Lung microvascular endothelial cell (primary cell): ENCODE results near the gene INSIG1. TPM values are rescaled to one million over a fixed set of nuclear protein-coding genes. Genes with fewer than 3 reads are reported as not detected.
A peak's percentile ranks its signal among the peaks of the same experiment; 100 is the strongest.

Source experiments
- DNase-seq, 2 donors: peaks; one replicate each; pipeline versions ENCODE4 v3.0.0 to v3.0.0-alpha.2; 2010; ENCODE audit warnings: low read depth in 2 of 2
- total RNA-seq: library from RNA; depleted of rRNA; stranded (reverse); fragments of >200 nt; gene quantifications from 2 replicates; pipeline ENCODE4 v1.2.1, GENCODE V29; 2014

The INSIG1 gene
- total RNA-seq, 1 donor from 2014 or later = 66.5 TPM

DNA sequence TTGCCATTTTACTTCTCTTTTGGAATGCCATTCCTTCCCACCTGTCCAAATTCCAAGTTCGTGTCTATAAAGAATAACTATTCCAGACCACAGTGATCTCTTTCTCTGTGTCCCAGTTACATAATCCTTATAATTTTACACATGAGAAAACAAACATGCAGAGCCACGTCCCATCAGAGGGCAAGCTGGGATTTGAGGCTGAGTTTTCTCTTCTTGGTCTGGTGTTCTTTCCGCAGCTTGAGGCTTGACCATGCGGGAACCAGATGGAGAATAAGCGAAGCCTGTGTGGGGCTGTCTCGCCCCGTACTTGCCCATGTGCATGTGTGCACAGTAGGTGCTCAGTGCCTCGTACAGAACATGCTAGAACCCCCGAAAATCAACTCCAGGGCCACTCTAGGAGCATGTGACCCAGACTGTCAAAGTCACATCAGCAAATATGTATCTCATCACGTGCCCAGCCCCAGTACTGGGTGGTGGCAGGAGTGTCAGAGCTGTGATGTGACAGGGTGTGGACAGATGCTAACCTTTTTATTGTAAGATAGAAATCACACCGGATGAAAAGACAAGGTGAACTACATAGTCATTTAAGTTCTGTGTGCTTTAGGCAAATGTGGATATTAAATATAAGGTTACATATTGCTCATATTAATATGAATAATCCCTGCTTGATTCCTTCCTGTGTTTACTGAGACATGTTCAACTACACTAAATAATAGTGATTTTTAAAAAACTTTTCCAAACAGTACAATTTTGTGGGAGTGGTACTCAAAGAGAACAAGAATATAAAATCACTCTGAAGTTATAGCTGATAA, 3.2 kb downstream of the INSIG1 start:
- DNase-seq = no peak

DNA sequence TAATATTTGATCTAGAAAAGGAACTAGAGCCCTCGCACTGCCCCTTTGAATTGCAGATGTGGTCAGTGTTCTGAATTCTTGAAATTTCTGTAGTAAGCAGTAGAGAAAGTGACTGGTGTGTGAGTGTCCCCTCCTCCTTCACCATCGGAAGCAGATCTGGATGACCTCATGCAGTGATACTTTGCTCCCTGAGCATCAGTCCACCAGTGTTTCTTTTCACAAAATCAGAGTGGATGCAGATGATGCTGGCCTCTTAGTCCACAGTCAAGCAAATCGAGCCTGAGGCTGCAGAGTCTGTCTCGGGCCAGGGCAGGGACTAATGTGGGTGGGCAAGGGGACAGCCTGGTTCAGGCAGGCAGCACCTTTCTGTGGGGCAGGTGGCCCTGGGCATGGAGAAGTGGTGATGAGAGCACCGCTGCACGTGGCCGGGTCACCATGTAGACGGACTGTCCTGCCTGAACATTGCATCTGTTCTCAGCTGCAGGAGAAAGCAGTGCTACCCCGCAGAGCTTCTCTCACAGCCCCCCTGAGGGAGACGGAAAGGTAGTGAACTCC, 5.4 kb downstream of the INSIG1 start:
- DNase-seq = no peak

DNA sequence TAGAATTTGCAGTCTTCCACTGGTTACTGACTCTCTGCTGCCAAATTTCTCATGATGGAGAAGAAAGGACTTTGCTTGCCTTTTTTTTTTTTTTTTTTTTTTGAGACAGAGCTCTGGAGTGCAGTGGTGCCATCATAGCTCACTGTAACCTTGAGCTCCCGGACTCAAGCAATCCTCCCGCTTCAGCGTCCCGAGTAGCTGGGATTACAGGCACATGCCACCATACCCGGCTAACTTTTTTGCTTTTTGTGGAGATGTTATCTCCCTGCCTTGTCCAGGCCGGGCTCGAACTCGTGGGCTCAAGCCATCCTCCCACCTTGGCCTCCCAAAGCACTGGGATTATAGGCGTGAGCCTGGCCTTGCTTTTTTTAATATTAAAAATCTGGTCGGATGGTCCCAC, 6.2 kb downstream of the INSIG1 start:
- DNase-seq = no peak

DNA sequence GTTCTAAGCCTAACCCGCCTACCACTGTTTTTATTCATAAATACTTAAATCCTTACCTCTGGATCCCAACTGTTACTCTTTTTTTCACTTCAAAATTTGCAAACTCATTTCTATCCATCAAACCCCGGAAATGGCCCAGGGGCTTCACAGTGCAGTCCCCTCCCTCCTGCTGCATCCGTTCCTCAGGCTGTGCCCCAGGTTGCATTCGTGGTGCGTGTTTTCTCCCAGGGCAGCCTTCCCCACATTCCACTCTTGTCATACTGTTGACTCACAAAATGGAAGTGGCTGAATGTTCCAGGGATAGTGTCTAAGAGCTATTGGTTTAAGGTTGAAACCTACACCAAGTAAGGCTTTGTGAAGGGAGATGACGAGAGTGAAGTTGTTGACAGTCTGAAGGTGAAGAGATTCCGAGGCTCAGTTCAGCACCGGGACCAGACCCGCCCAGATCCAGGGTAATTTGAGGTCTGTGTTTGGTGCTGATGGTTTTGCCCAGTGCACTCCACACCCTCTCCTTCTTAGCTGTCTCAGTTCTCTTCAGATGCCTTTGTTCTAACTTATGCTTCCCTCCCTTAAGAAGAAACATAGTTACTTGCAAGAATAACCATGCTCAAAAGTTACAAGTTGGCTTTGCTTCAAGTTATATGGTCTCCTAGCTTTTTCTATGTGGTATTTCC, 7.7 kb downstream of the INSIG1 start:
- DNase-seq = no peak

- DNase-seq = no peak
Observed at GRCh38 chr7:155306673-155307470, 9.2 kb downstream of the INSIG1 start.

DNA sequence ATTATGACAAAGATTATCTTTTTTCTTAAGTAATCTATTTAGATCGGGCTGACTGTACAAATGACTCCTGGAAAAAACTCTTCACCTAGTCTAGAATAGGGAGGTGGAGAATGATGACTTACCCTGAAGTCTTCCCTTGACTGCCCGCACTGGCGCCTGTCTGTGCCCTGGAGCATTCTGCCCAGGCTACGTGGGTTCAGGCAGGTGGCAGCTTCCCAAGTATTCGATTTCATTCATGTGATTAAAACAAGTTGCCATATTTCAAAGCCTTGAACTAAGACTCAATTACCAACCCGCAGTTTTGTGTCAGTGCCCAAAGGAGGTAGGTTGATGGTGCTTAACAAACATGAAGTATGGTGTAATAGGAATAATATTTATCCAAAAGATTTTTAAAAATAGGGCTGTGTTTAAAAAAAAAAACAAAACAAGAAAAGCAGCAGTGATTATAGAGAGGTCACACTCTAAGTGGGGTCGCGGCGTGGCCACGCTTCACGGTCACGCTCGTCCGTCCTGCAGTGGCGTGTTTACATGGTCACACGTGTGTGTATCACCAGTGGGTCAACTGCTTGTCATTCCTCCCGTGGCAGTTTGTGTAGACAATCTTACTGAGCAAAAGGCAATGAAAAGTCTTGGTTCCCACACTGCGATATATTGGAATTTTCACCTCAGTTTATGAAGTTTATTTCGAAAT, 10.8 kb downstream of the INSIG1 start:
- DNase-seq = no peak

DNA sequence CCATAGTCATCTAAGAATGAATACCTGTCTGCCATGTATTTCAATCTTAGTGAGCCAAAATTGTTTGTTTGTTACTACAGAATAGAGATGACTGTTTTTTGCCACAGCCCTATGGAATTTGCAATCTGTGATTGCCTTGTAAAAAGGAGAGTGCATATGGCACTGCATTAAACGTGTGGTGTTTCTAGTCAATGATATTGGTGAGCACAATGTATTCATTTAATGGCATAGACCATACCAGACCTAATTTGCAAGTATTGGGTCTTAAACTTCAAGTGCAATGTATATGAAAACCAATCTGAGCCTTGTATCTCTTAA, 11.3 kb downstream of the INSIG1 start:
- no peak for DNase-seq

DNA sequence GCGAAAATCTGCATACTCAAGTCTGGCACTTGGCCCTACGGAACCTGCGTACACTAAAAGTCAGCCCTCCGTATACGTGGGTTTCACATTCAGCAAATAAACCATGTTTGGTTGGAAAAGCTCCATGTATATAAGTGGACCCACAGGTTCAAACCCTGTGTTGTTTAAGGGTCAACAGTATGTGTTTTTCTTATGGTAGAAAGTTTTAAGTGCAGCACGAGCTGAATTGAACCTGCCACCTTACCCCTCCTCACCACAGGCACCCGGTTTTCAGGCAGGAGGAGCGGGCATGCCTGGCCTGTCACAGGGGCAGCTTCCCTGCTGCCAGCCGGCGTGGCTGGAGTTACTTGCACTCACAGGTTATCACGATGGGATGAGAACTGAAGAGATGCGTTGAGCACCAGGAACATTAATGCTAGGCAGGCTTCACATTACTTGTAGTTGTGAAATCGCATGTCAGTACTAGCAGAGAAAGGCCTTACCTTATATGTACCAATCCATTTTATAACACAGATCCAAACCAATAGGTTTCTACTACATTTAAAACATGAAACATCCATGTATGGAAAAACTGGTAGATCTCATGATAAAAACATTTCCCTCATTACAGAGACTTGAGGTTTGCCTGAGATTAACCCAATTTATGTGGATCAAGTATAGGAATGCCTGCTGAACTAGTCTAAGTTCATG, 12.9 kb downstream of the INSIG1 start:
- no peak for DNase-seq

GRCh38 chr7:155311826-155312537, 14.3 kb downstream of the INSIG1 start:
- no peak for DNase-seq

GRCh38 chr7:155312633-155313032, 15.0 kb downstream of the INSIG1 start:
- DNase-seq = no peak

DNA sequence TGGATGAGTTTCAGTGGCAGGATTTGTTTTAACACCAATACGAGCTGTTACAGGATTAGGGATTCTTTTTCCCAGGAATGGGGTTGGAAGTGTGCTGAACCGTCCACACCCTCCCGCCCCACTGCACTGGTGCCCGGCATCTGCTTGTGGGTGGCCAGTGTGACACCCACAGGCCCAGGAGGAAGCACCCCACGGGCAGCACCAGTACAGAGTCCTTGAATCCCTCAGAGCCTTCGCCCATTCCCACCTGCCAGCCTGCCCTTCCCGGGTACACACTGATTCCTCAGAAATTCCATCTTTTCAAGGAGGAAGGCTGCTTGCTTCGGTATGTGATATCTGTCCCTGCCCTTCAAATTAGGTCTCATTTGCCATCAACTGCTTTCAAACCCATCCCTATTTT, 15.4 kb downstream of the INSIG1 start:
- no peak for DNase-seq

DNA sequence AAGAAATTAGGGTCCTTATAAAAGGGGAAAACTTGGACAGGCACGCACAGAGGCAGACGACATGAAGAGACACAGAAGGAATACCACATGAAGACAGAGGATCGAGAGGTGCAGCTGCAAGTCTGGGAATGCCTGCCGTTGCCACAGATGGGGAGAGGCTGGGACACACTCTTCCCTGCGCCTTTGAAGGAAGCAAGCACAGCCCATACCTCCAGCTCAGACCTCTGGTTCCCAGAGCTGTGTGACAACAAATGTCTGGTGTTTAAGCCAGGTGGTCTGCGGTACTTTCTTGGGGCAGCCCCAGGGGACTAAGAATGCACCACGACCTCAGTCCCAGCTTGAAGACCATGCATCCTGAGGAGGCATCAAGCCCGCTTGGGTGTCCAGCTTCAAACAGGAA, 18.3 kb downstream of the INSIG1 start:
- no peak for DNase-seq

GRCh38 chr7:155316427-155317113, 18.9 kb downstream of the INSIG1 start:
- no peak for DNase-seq

GRCh38 chr7:155317114-155317434, 19.4 kb downstream of the INSIG1 start:
- no peak for DNase-seq

GRCh38 chr7:155318245-155318644, 20.6 kb downstream of the INSIG1 start:
- DNase-seq = no peak

- DNase-seq = peak in 1 of 2 donors; percentile 12
Observed at GRCh38 chr7:155322530-155322929, 24.9 kb downstream of the INSIG1 start.

DNA sequence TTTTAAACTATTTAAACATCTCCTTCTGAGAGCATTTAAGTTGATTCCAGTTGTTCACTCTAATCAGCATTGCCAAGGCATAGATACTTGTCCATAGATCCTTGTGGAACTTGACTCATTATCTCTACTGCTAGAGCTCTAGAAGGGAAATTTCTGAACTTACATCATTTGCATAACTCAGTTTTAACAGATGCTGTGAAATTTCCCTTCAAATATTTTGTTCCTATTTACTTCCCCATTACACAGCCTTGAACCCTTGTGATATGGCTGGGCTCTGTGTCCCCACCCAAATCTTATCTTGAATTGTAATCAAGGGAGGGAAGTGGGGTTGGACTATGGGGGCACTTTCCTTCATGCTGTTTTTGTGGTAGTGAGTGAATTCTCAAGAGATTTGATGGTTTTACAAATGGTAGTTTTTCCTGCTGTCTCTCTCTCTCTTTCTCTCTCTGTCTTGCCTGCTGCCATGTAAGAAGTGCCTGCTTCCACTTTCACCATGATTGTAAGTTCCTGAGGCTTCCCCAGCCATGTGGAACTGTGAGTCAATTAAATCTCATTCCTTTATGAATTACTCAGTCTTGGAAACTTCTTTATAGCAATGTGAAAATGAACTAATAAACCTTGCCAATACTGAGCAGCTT, 25.4 kb downstream of the INSIG1 start:
- no peak for DNase-seq

DNA sequence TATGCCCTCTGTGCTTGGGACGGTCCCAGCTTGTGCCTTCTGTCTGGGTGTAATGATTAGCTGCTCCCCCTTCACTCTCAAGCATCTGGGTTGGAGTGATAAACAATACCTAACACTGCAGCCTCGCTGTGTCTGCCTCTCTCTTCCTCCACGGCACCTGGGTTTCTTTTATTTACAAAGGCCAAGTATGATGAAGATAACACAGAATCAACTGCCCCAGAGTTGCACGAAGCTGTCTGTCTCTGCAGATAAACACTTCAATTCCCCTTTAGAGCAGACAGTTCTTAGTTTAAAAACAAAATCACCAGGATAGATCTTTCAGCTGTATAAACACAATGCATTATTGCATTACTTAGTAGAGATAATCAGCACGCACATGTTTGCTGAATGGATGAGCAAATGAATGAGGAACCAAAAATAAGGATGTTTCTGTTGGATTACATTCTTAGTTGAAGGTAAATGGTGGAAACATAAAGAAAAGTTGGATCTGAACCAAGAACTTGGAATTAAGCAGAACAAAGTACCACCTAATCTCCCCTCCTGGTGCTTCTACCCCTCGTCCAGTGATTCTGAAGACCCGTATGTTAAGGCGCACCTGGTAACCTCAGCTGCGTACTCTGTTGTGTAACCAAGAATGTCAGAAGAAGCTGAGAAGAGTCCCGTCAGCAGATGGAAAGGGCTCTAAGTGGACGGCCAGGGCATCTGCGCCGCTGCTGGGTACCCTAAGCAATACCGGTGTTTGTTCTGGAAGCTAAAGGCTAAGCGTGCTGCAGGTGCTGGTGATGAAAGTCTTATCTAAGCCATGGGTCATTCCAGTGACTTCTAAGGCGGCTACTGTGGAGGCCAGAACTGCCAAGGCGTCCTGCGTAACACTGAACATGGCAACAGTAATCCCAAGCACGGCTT, 26.6 kb downstream of the INSIG1 start:
- no peak for DNase-seq

GRCh38 chr7:155324918-155325235, 27.2 kb downstream of the INSIG1 start:
- DNase-seq = no peak
